Breast epithelium (tissue), 4 donors: ENCODE data around the gene CCNDBP1. TPM values are rescaled to one million over a fixed set of nuclear protein-coding genes. Genes with fewer than 3 reads are reported as not detected.
A peak's percentile ranks its signal among the peaks of the same experiment; 100 is the strongest.
"Not testable (repeated sequence)": the region's sequence is repeated elsewhere in the genome, so short reads cannot be mapped to it uniquely, and the experiment has no call there.

ENCODE experiments used
- DNase-seq, 2 donors: peaks; one replicate each; pipeline ENCODE4 v3.0.0-alpha.2; 2019; ENCODE audit warnings: low spot score in 2 of 2
- H3K27ac ChIP-seq, 2 donors: fragments of 200-600 bp; sonication (generic) in 1 of 2; one replicate each; pipeline ENCODE4 v1.5.1; 2016 to 2019; ENCODE audit warnings: mild to moderate bottlenecking in 1 of 2
- H3K27me3 ChIP-seq, 2 donors: fragments of 200-600 bp; sonication (generic) in 1 of 2; one replicate each; pipeline versions ENCODE4 v1.5.1 to v1.6.0; 2017 to 2019; ENCODE audit warnings: control low read depth in 1 of 2, mild to moderate bottlenecking in 1 of 2
- H3K36me3 ChIP-seq: fragments of 200-600 bp; one replicate; pipeline ENCODE4 v1.5.1; 2019
- H3K4me1 ChIP-seq, 2 donors: fragments of 200-600 bp; sonication (generic); one replicate each; pipeline ENCODE4 v1.5.1; 2016 to 2019; ENCODE audit warnings: control low read depth in 1 of 2
- H3K4me3 ChIP-seq, 3 donors: fragments of 200-600 bp; sonication (generic); 1 replicate in 2 of 3; 2 replicates in 1 of 3; pipeline ENCODE4 v1.5.1; 2016 to 2019; ENCODE audit warnings: mild to moderate bottlenecking in 3 of 3, moderate library complexity in 2 of 3
- H3K9me3 ChIP-seq, 2 donors: fragments of 200-600 bp; sonication (generic) in 1 of 2; one replicate each; pipeline ENCODE4 v1.5.1; 2016 to 2019; ENCODE audit warnings: control low read depth in 1 of 2
- POLR2A ChIP-seq: fragments of 450-650 bp; IDR thresholded peaks from one replicate; pipeline ENCODE4 v1.6.1; 2016; ENCODE audit warnings: antibody characterized with exemption, mild to moderate bottlenecking, moderate library complexity
- POLR2AphosphoS5 ChIP-seq, 3 donors: sonication (generic); formaldehyde crosslinking; IDR thresholded peaks; one replicate each; pipeline ENCODE4 v1.6.1; 2017; ENCODE audit warnings: antibody characterized with exemption in 3 of 3
- intact Hi-C: fragments of 100-400 bp; cut with DNase I; formaldehyde crosslinking; loops from one replicate; pipeline ENCODE4 v1.15.1; 2023; ENCODE audit warnings: low total_unique reads
- total RNA-seq, 3 donors: library from RNA; depleted of rRNA; stranded (reverse); fragments of >200 nt; gene quantifications; one replicate each; pipeline ENCODE4 v1.1.0, GENCODE V29; 2016
- TF ChIP-seq, protein P1 (sequence below), 3 donors: fragments of 450-650 bp; IDR thresholded peaks; one replicate each; pipeline ENCODE4 v1.5.1; 2016 to 2017; ENCODE audit warnings: antibody characterized with exemption in 3 of 3, mild to moderate bottlenecking in 3 of 3, moderate library complexity in 3 of 3

The CCNDBP1 gene
- total RNA-seq, 3 donors from 2014 or later: 90.1 to 179 (median 106) TPM

DNA sequence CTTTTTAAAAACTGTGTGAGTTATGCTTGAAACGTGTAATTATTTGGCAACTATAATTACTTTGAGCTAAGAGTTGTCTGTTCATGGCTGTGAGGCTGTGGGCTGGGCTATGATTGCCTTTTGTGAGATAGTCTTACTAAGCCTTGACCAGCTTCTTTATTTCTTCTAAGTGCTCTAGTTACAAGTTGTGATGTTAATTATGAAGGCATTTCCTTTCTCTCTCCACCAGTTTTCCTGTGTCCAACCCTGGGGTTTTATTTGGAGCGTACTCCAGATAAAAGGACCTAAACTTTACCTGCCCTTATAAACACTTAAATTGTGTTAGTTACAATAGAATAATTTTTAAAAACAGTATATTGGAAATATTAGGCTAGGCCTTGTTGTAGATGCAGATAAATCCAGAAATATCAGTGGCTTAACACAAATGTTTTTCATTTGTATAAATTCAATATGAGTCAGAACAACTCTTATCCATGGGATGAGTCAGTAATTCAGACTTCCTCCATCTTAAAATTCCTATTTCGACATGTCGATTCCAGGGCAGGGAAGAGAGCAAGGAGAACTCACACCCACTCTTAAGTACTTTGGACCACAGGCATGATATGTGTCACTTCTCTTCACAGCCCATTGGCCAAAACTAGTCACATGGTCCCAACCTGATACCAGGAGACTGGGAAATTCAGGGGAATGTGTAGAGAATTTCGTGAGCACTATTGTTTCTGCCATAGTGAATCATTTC lies 34.8 kb upstream of the CCNDBP1 start:
- Histone ChIP-seq H3K36me3 (peaks cover 4% of the 10 kb centered on the region), H3K27ac (no peak overlapping the region), H3K9me3 (no peaks in the 10 kb centered on the region), H3K4me3 (no peak overlapping the region), H3K4me1 (no peaks in the 10 kb centered on the region), H3K27me3 (no peaks in the 10 kb centered on the region)
- intact Hi-C loops: no loop called here
- DNase-seq: no peak
- no peak for TF ChIP-seq POLR2A
- no peak for TF ChIP-seq POLR2AphosphoS5 (IDR thresholded peaks at IDR 0.05)
- TF ChIP-seq, protein P1, sequence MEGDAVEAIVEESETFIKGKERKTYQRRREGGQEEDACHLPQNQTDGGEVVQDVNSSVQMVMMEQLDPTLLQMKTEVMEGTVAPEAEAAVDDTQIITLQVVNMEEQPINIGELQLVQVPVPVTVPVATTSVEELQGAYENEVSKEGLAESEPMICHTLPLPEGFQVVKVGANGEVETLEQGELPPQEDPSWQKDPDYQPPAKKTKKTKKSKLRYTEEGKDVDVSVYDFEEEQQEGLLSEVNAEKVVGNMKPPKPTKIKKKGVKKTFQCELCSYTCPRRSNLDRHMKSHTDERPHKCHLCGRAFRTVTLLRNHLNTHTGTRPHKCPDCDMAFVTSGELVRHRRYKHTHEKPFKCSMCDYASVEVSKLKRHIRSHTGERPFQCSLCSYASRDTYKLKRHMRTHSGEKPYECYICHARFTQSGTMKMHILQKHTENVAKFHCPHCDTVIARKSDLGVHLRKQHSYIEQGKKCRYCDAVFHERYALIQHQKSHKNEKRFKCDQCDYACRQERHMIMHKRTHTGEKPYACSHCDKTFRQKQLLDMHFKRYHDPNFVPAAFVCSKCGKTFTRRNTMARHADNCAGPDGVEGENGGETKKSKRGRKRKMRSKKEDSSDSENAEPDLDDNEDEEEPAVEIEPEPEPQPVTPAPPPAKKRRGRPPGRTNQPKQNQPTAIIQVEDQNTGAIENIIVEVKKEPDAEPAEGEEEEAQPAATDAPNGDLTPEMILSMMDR (IDR thresholded peaks at IDR 0.05): no peak

DNA sequence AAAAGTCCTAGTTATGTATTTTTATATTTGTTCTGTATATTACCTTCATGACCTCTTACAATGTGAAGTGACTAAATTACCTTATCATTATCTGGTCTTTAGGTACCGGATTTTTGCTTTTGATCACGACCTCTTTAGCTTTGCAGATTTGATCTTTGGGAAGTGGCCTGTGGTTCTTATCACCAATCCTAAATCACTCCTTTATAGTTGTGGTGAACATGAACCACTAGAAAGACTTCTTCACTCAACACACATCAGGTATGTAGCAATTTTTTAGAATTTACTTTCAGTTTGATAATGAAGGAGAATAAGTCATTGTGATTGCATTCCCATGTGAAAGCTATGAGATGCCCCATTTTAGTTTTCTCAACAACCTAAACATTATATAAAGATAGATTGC lies 33.5 kb upstream of the CCNDBP1 start:
- Histone ChIP-seq H3K9me3 (no peaks in the 10 kb centered on the region), H3K4me3 (no peak overlapping the region), H3K27ac (no peak overlapping the region), H3K27me3 (no peaks in the 10 kb centered on the region), H3K4me1 (no peaks in the 10 kb centered on the region), H3K36me3 (peaks cover 5% of the 10 kb centered on the region)
- no peak for DNase-seq
- TF ChIP-seq, protein P1 (IDR thresholded peaks at IDR 0.05): no peak
- no peak for TF ChIP-seq POLR2A
- TF ChIP-seq POLR2AphosphoS5 (IDR thresholded peaks at IDR 0.05): no peak
- intact Hi-C loops: no loop called here

DNA sequence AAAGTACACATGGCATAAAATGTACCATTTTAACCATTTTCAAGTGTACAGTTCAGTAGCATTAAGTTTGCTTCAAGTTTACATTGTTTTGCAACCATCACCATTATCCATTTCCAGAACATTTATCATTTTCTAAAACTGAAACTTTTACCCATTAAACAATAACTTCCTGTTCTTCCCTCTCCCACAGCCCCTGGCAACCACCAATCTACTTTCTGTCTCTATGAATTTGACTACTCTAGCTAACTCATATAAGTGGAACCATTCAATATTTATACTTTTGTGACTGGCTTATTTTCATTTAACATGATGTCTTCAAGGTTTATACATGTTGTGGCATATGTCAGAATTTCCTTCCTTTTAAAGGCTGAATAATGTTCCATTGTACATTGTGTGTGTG lies 31.9 kb upstream of the CCNDBP1 start:
- DNase-seq: no peak
- H3K27me3 ChIP-seq: no peaks in the 10 kb centered on the region
- intact Hi-C loops: no loop called here
- H3K27ac ChIP-seq: no peak overlapping the region
- no peaks in the 10 kb centered on the region for H3K4me1 ChIP-seq
- no peak overlapping the region for H3K4me3 ChIP-seq
- no peaks in the 10 kb centered on the region for H3K9me3 ChIP-seq
- TF ChIP-seq, protein P1 (IDR thresholded peaks at IDR 0.05): no peak
- TF ChIP-seq POLR2A (no peak), POLR2AphosphoS5 (IDR thresholded peaks at IDR 0.05) (no peak)
- H3K36me3 ChIP-seq: peaks cover 5% of the 10 kb centered on the region

DNA sequence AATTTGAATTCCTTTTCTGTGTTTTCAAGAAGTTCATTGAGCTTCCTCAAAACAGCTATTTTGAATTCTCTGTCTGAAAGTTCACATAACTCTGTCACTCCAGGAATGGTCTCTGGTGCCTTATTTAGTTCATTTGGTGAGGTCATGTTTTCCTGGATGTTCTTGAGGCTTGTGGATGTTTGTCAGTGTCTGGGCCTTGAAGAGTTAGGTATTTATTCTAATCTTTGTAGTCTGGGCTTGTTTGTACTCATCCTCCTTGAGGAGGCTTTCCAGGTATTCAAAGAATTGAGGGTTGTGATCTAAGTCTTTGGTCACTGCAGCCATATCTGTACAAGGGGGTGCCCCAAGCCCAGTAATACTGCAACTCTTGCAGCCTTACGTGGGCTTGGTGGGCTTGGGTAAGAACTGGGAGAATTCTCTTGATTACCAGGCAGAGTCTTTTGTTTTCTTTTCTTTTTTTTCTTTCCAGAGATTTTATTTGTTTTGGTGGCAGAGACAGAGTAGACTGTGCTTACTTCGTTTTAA lies 19.3 kb upstream of the CCNDBP1 start:
- Histone ChIP-seq H3K9me3 (no peaks in the 10 kb centered on the region), H3K4me3 (no peak overlapping the region), H3K4me1 (peaks cover 0 to 11% of the 10 kb centered on the region in 2 donors), H3K27ac (no peak overlapping the region), H3K36me3 (no peaks in the 10 kb centered on the region), H3K27me3 (no peaks in the 10 kb centered on the region)
- TF ChIP-seq, protein P1 (IDR thresholded peaks at IDR 0.05): no peak
- TF ChIP-seq POLR2A (no peak), POLR2AphosphoS5 (IDR thresholded peaks at IDR 0.05) (no peak)
- intact Hi-C loops: no loop called here
- DNase-seq: no peak

DNA sequence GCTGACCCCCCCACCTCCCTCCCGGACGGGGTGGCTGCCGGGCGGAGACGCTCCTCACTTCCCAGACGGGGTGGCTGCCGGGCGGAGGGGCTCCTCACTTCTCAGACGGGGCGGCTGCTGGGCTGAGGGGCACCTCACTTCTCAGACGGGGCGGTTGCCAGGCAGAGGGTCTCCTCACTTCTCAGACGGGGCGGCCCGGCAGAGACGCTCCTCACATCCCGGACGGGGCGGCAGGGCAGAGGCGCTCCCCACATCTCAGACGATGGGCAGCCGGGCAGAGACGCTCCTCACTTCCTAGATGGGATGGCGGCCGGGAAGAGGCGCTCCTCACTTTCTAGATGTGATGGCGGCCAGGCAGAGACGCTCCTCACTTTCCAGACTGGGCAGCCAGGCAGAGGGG lies 17.9 kb upstream of the CCNDBP1 start:
- Histone ChIP-seq H3K4me1 (peaks cover 0 to 11% of the 10 kb centered on the region in 2 donors), H3K27ac (peak overlapping the region; percentile 6 to 85)
- H3K4me3 ChIP-seq, intact Hi-C loops, DNase-seq, H3K27me3 ChIP-seq, H3K9me3 ChIP-seq, H3K36me3 ChIP-seq: not testable (repeated sequence)
